Measurements from ENCODE around the gene NPLOC4.

NPLOC4 gene

DNA sequence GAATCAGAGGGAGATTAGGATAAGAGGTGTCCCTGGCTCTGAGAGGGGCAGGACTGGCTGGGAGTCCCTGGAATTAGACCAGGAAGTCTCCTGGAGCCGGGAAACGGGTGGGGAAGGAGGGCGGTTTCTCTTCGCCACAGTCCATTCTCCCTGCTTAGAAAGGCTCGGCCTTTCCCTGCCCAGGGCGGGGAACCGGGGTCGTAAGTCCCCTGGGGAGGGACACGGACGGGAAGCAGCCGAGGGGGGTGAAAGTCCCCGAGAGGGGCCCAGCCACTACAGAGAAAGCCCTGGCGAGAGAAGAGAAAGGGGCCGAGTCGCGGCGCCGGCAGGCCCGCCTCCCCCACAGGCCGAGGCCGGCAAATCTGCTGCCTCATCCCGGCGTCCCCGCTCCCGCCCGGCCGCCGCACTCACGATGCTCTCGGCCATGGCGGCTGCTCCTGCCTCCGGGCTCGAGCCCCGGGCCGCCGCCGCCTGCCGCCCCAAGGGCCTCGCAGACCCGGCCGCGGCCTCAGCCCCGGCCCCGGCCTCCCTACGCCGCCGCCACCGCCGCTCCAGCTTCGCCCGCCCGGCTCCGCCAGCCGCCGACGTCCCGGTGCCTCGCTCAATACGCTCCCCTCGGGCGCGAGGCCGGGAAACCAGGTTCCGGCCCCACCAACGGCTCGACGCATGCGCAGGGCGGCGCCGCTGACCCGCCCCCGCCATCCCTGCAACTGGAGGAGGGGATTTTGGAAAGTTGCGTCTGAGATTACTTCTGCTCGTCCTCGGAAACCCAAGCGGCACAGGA lies at the start of gene NPLOC4, which contains the start of gene TSPAN10:
Gene NPLOC4 (minus strand): TSS at position 608 of the 784 bp plus-strand sequence. CDS start 182 bp downstream, at position 426.
Gene TSPAN10 (plus strand): TSS at position 692 of the 784 bp plus-strand sequence. CDS start 5,217 bp downstream, outside the sequence.
- peaks cover 33% of the 10 kb centered on the region for H3K4me1 ChIP-seq (ENCODE audit: insufficient read depth, low read length)
- H3K4me2 ChIP-seq (ENCODE audit: insufficient read depth, low read length), result peak within 1 kb of the TSS; percentile 94
- no peaks in the 10 kb centered on the region for H3K9me3 ChIP-seq (ENCODE audit: insufficient read depth, low read length, severe bottlenecking)
- peaks cover 51% of the 10 kb centered on the region for H3K79me2 ChIP-seq (ENCODE audit: insufficient read depth, low read length)
- H3K36me3 ChIP-seq (ENCODE audit: insufficient read depth, low read length), result peaks cover 14% of the 10 kb centered on the region
- no peak for TF ChIP-seq EZH2 (IDR thresholded peaks at IDR 0.05; ENCODE audit: borderline replicate concordance, low read depth, low read length, severe bottlenecking)
- TF ChIP-seq CTCF (IDR thresholded peaks at IDR 0.05; ENCODE audit: borderline replicate concordance, extremely low read depth, low read length, poor library complexity, severe bottlenecking), result no peak
- DNase-seq (peak; percentile 86), ATAC-seq (ENCODE audit: insufficient read depth, low read depth) (peak; percentile 90)
- peak within 1 kb of the TSS; percentile 73 for H3K27ac ChIP-seq (ENCODE audit: low read length)
- peaks cover 28% of the 10 kb centered on the region; the same call in 1 of the 2 replicates for H4K20me1 ChIP-seq (ENCODE audit: insufficient read depth, low read length)
- peak within 1 kb of the TSS; percentile 74 to 88 for H3K4me3 ChIP-seq (ENCODE audit: low read depth in 1 of 2, low read length in 2 of 2)
- no peaks in the 10 kb centered on the region for H3K27me3 ChIP-seq (ENCODE audit: insufficient read depth, low read length, poor library complexity)
- peak within 1 kb of the TSS; percentile 97 for H3K9ac ChIP-seq (ENCODE audit: low read depth, low read length)
- H2AFZ ChIP-seq (ENCODE audit: low read depth, low read length), result peak within 1 kb of the TSS; percentile 94

DNA sequence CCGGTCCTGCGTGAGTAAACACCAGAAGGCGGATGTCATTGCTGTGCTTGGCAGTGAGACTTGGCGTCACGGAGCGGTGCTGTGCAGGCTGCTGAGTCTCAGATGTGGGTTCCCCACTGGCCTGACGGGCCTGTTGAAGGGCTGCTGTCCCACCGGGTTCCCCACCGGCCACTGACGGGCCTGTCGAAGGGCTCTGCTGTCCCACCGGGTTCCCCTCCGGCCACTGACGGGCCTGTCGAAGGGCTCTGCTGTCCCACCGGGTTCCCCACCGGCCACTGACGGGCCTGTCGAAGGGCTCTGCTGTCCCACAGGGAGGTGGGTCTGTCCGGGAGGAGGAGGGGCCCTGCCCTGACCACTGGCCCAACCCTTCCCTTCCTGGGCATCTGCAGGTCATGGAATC lies 49.7 kb upstream of the NPLOC4 start:
- H3K4me3 ChIP-seq (ENCODE audit: low read depth in 1 of 2, low read length in 2 of 2), result no peak overlapping the region
- TF ChIP-seq EZH2 (IDR thresholded peaks at IDR 0.05; ENCODE audit: borderline replicate concordance, low read depth, low read length, severe bottlenecking) (no peak), CTCF (IDR thresholded peaks at IDR 0.05; ENCODE audit: borderline replicate concordance, extremely low read depth, low read length, poor library complexity, severe bottlenecking) (no peak)
- H3K27me3 ChIP-seq (ENCODE audit: insufficient read depth, low read length, poor library complexity), result no peaks in the 10 kb centered on the region
- H3K36me3 ChIP-seq (ENCODE audit: insufficient read depth, low read length), result peaks cover 80% of the 10 kb centered on the region
- no peak overlapping the region for H3K27ac ChIP-seq (ENCODE audit: low read length)
- peaks cover 72% of the 10 kb centered on the region for H4K20me1 ChIP-seq (ENCODE audit: insufficient read depth, low read length)
- peaks cover 79% of the 10 kb centered on the region for H3K79me2 ChIP-seq (ENCODE audit: insufficient read depth, low read length)
- H3K4me2 ChIP-seq (ENCODE audit: insufficient read depth, low read length), result peak overlapping the region; percentile 88; the same call in 1 of the 2 replicates
- H3K4me1 ChIP-seq (ENCODE audit: insufficient read depth, low read length), result peaks cover 42% of the 10 kb centered on the region
- ATAC-seq (ENCODE audit: insufficient read depth, low read depth) (no peak), DNase-seq (no peak)
- no peaks in the 10 kb centered on the region for H3K9me3 ChIP-seq (ENCODE audit: insufficient read depth, low read length, severe bottlenecking)
- H2AFZ ChIP-seq (ENCODE audit: low read depth, low read length), result no peak overlapping the region
- H3K9ac ChIP-seq (ENCODE audit: low read depth, low read length), result no peak overlapping the region

GRCh38 chr17:81685108-81685507 lies 48.2 kb upstream of the NPLOC4 start:
- H3K4me1 ChIP-seq (ENCODE audit: insufficient read depth, low read length), result peaks cover 46% of the 10 kb centered on the region
- no peaks in the 10 kb centered on the region for H3K9me3 ChIP-seq (ENCODE audit: insufficient read depth, low read length, severe bottlenecking)
- DNase-seq (peak; percentile 44), ATAC-seq (ENCODE audit: insufficient read depth, low read depth) (no peak)
- peaks cover 73% of the 10 kb centered on the region for H3K36me3 ChIP-seq (ENCODE audit: insufficient read depth, low read length)
- H3K4me3 ChIP-seq (ENCODE audit: low read depth in 1 of 2, low read length in 2 of 2), result peak overlapping the region; percentile 83 to 95; a peak in 3 of 4 replicates
- H3K4me2 ChIP-seq (ENCODE audit: insufficient read depth, low read length), result peak overlapping the region; percentile 88
- H3K27me3 ChIP-seq (ENCODE audit: insufficient read depth, low read length, poor library complexity), result no peaks in the 10 kb centered on the region
- H3K79me2 ChIP-seq (ENCODE audit: insufficient read depth, low read length), result peaks cover 89% of the 10 kb centered on the region
- peaks cover 63% of the 10 kb centered on the region for H4K20me1 ChIP-seq (ENCODE audit: insufficient read depth, low read length)
- peak overlapping the region; percentile 97 for H3K9ac ChIP-seq (ENCODE audit: low read depth, low read length)
- TF ChIP-seq EZH2 (IDR thresholded peaks at IDR 0.05; ENCODE audit: borderline replicate concordance, low read depth, low read length, severe bottlenecking) (no peak), CTCF (IDR thresholded peaks at IDR 0.05; ENCODE audit: borderline replicate concordance, extremely low read depth, low read length, poor library complexity, severe bottlenecking) (no peak)
- H3K27ac ChIP-seq (ENCODE audit: low read length), result peak overlapping the region; percentile 79
- no peak overlapping the region for H2AFZ ChIP-seq (ENCODE audit: low read depth, low read length)

Data from DND-41 (cell line).